OCI-LY1 (cell line): ENCODE results near the gene VGLL4.

Experiments
- H2AFZ ChIP-seq: fragments of 200-600 bp; sonication (generic), shearing (Covaris generic); 2 replicates; pipeline ENCODE4 v1.6.0; 2014; ENCODE audit warnings: antibody characterized with exemption, mild to moderate bottlenecking, low read length
- H3F3A ChIP-seq: fragments of 200-600 bp; sonication (generic), shearing (Covaris generic); 2 replicates; pipeline ENCODE4 v1.6.0; 2014; ENCODE audit warnings: mild to moderate bottlenecking, antibody characterized with exemption, low read length, moderate library complexity; ENCODE audit not compliant: insufficient read depth
- H3K27ac ChIP-seq: fragments of 200-600 bp; sonication (generic); 2 replicates; pipeline ENCODE4 v1.5.1; 2014; ENCODE audit warnings: low read length, mixed run types, mild to moderate bottlenecking, low read depth; ENCODE audit not compliant: poor library complexity, severe bottlenecking
- H3K27me3 ChIP-seq: fragments of 200-600 bp; sonication (generic); 2 replicates; pipeline ENCODE4 v1.6.0; 2014; ENCODE audit warnings: antibody characterized with exemption, mild to moderate bottlenecking, low read length, moderate library complexity; ENCODE audit not compliant: insufficient read depth
- H3K36me3 ChIP-seq: fragments of 200-600 bp; sonication (generic); 2 replicates; pipeline ENCODE4 v1.6.1; 2014; ENCODE audit warnings: mild to moderate bottlenecking, antibody characterized with exemption, low read length, moderate library complexity, mixed read lengths; ENCODE audit not compliant: insufficient read depth
- H3K4me1 ChIP-seq: fragments of 200-600 bp; sonication (generic); 2 replicates; pipeline ENCODE4 v1.5.1; 2014; ENCODE audit warnings: mild to moderate bottlenecking, low read length, moderate library complexity; ENCODE audit not compliant: insufficient read depth, severe bottlenecking
- H3K4me2 ChIP-seq: fragments of 200-600 bp; sonication (generic), shearing (Covaris generic); 2 replicates; pipeline ENCODE4 v1.6.1; 2014; ENCODE audit warnings: low read length
- H3K4me3 ChIP-seq: fragments of 200-600 bp; sonication (generic); 2 replicates; pipeline ENCODE4 v1.5.1; 2014; ENCODE audit warnings: low read length, low read depth, mild to moderate bottlenecking, mixed read lengths; ENCODE audit not compliant: poor library complexity, severe bottlenecking
- H3K79me2 ChIP-seq: fragments of 200-600 bp; shearing (Covaris generic); 2 replicates; pipeline ENCODE4 v1.6.1; 2016; ENCODE audit warnings: mixed run types, low read length, mixed read lengths; ENCODE audit not compliant: insufficient read depth
- H3K9ac ChIP-seq: fragments of 200-600 bp; sonication (generic), shearing (Covaris generic); 2 replicates; pipeline ENCODE4 v1.6.1; 2014; ENCODE audit warnings: mild to moderate bottlenecking, low read length, mixed read lengths
- H3K9me2 ChIP-seq: fragments of 200-600 bp; sonication (generic), shearing (Covaris generic); 2 replicates; pipeline ENCODE4 v1.6.1; 2014; ENCODE audit warnings: low read depth, mild to moderate bottlenecking, low read length, mixed read lengths
- H3K9me3 ChIP-seq: fragments of 200-600 bp; shearing (Covaris generic); 2 replicates; pipeline ENCODE4 v1.6.1; 2014; ENCODE audit warnings: low read length, mixed read lengths
- H4K20me1 ChIP-seq: fragments of 200-600 bp; sonication (generic), shearing (Covaris generic); 2 replicates; pipeline ENCODE4 v1.6.0; 2016; ENCODE audit warnings: mild to moderate bottlenecking, low read length; ENCODE audit not compliant: insufficient read depth
- CTCF ChIP-seq: fragments of 200-600 bp; sonication (generic), shearing (Covaris generic); IDR thresholded peaks from 2 replicates; pipeline ENCODE4 v1.5.1; 2017; ENCODE audit warnings: mild to moderate bottlenecking, antibody characterized with exemption, low read length, moderate library complexity, mixed read lengths
- EZH2 ChIP-seq: fragments of 200-600 bp; sonication (generic), shearing (Covaris generic); IDR thresholded peaks from 2 replicates; pipeline ENCODE4 v1.8.0; 2017; ENCODE audit warnings: borderline replicate concordance, mixed run types, mild to moderate bottlenecking, antibody characterized with exemption, low read length, moderate library complexity, mixed read lengths

VGLL4 gene

GRCh38 chr3:11613851-11614487 is 29.7 kb downstream of the VGLL4 start:
- peaks cover 9% of the 10 kb centered on the region for H3K36me3 ChIP-seq
- no peaks in the 10 kb centered on the region for H3K9me3 ChIP-seq
- no peaks in the 10 kb centered on the region for H3K27me3 ChIP-seq
- peak overlapping the region; percentile 43; the same call in 1 of the 2 replicates for H3K4me2 ChIP-seq
- H3K9me2 ChIP-seq = no peaks in the 10 kb centered on the region
- no peaks in the 10 kb centered on the region for H3F3A ChIP-seq
- 0 out of 2 replicates have a peak, but pooled peaks cover 1% of the 10 kb centered on the region for H4K20me1 ChIP-seq
- H3K9ac ChIP-seq = no peak overlapping the region
- peak overlapping the region; percentile 11 for H3K27ac ChIP-seq
- no peak overlapping the region for H2AFZ ChIP-seq
- TF ChIP-seq CTCF (no peak), EZH2 (no peak)
- peaks cover 98% of the 10 kb centered on the region for H3K4me1 ChIP-seq
- no peak overlapping the region for H3K4me3 ChIP-seq
- peaks cover 84% of the 10 kb centered on the region for H3K79me2 ChIP-seq

DNA sequence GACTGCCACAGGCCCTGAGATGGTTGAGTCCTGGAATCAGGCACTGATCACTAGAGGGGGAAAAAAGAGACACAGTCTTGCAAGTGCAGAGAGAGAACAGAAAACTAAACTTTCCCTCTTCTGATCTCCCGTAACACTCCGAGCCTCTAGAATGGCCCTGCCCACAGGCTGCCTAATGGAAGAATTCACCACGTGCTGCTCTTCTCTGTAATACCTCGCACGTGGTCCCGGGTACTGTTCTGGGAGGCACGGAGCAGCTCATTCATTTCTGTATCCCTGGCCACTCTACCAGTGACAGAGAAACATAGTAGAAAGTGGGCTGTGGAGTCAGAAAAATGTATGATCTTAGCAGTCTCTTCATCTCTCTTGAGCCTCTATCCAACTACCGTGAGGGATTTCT is 30.4 kb downstream of the VGLL4 start:
- H3K9me2 ChIP-seq = no peaks in the 10 kb centered on the region
- no peak overlapping the region for H2AFZ ChIP-seq
- peaks cover 84% of the 10 kb centered on the region for H3K79me2 ChIP-seq
- H3K4me3 ChIP-seq = no peak overlapping the region
- no peaks in the 10 kb centered on the region for H3K9me3 ChIP-seq
- H3F3A ChIP-seq = no peaks in the 10 kb centered on the region
- peaks cover 98% of the 10 kb centered on the region for H3K4me1 ChIP-seq
- H3K27me3 ChIP-seq = no peaks in the 10 kb centered on the region
- peak overlapping the region; percentile 43; the same call in 1 of the 2 replicates for H3K4me2 ChIP-seq
- H3K27ac ChIP-seq = peak overlapping the region; percentile 12
- no peaks in the 10 kb centered on the region for H4K20me1 ChIP-seq
- TF ChIP-seq EZH2 = no peak
- no peak for TF ChIP-seq CTCF
- H3K9ac ChIP-seq = no peak overlapping the region; the same call in 1 of the 2 replicates
- H3K36me3 ChIP-seq = peaks cover 9% of the 10 kb centered on the region

GRCh38 chr3:11612515-11613188 is 31.1 kb downstream of the VGLL4 start:
- Histone ChIP-seq H3K4me1 (peaks cover 98% of the 10 kb centered on the region), H4K20me1 (no peaks in the 10 kb centered on the region), H3K27ac (peak overlapping the region; percentile 22), H3K4me2 (peak overlapping the region; percentile 43; the same call in 1 of the 2 replicates), H3F3A (no peaks in the 10 kb centered on the region), H3K79me2 (peaks cover 82% of the 10 kb centered on the region), H3K27me3 (no peaks in the 10 kb centered on the region), H3K36me3 (peaks cover 9% of the 10 kb centered on the region), H3K9me2 (no peaks in the 10 kb centered on the region), H3K4me3 (peak overlapping the region; percentile 2), H3K9me3 (no peaks in the 10 kb centered on the region), H3K9ac (no peak overlapping the region; the same call in 1 of the 2 replicates), H2AFZ (no peak overlapping the region)
- TF ChIP-seq CTCF (no peak), EZH2 (no peak)
